H1 (cell line): ENCODE measurements around the gene PCDH9. TPM values are rescaled to one million over a fixed set of nuclear protein-coding genes. Genes with fewer than 3 reads are reported as not detected.

Source experiments
- JUN ChIP-seq: IDR thresholded peaks from 2 replicates; pipeline ENCODE4 v1.6.1; 2011; ENCODE audit warnings: low read depth, mild to moderate bottlenecking, improper control_type of control experiment, low read length
- RNF2 ChIP-seq: fragments of 200-900, 300-1000 bp; sonication (generic); IDR thresholded peaks from 2 replicates; pipeline ENCODE4 v1.7.1; 2016; ENCODE audit warnings: borderline replicate concordance, low read depth, mild to moderate bottlenecking, antibody characterized with exemption, low read length; ENCODE audit not compliant: poor library complexity, severe bottlenecking; ENCODE audit errors: missing control alignments
- polyA plus RNA-seq, 7 experiments: library from polyadenylated mRNA; depleted of rRNA in 3 of 7; stranded (reverse) in 5 of 7; unstranded in 2 of 7; fragments of >200 nt in 5 of 7; fragments of 200-250 nt in 2 of 7; gene quantifications; 1 replicate in 5 of 7; 2 replicates in 1 of 7; 4 replicates in 1 of 7; pipeline versions ENCODE4 v1.2.1 to v1.2.3, GENCODE V29; 2011 to 2013; ENCODE audit warnings: missing spikeins in 2 of 7, mixed read lengths in 2 of 7
- total RNA-seq: library from RNA; stranded (reverse); fragmentation: NEBNext Ultra II Directional; extraction: Animal tissue kit (Norgen Biotek cat#: 25700); gene quantifications from 2 replicates; pipeline ENCODE4 v1.2.1, GENCODE V29; 2021

PCDH9 gene
- total and polyA plus RNA-seq, 2 of the 8 experiments (the other 6 are each of a cell fraction or from before 2014, with no cell fraction given): 0.12 to 0.60 TPM

- no peak for TF ChIP-seq RNF2
- no peak for TF ChIP-seq JUN
Observed at GRCh38 chr13:67273001-67273400, 42.9 kb upstream of the PCDH9 start (continued).
